Neural cell (in vitro differentiated cells): ENCODE measurements around the gene THBS1. TPM values are rescaled to one million over a fixed set of nuclear protein-coding genes. Genes with fewer than 3 reads are reported as not detected.

ENCODE experiments used
- H2AFZ ChIP-seq: fragments of 200-600, 300-800 bp; sonication (generic), shearing (Covaris generic); 2 replicates; pipeline ENCODE4 v1.6.0; 2014; ENCODE audit warnings: low read depth, mild to moderate bottlenecking, antibody characterized with exemption, low read length, moderate library complexity
- H3F3A ChIP-seq: fragments of 200-600 bp; shearing (Covaris generic); 2 replicates; pipeline ENCODE4 v1.6.1; 2016; ENCODE audit warnings: mild to moderate bottlenecking, moderate library complexity, mixed read lengths, antibody characterized with exemption, low read length; ENCODE audit not compliant: insufficient read depth, poor library complexity, severe bottlenecking
- H3K27ac ChIP-seq: fragments of 200-600, 300-800 bp; sonication (generic), shearing (Covaris generic); 2 replicates; pipeline ENCODE4 v1.5.1; 2014; ENCODE audit warnings: mild to moderate bottlenecking, low read length, moderate library complexity
- H3K27me3 ChIP-seq: fragments of 300-800, 200-600 bp; sonication (generic), shearing (Covaris generic); 2 replicates; pipeline ENCODE4 v1.6.0; 2014; ENCODE audit warnings: mild to moderate bottlenecking, low read depth, low read length, moderate library complexity; ENCODE audit not compliant: insufficient read depth
- H3K36me3 ChIP-seq: fragments of 300-800, 200-600 bp; sonication (generic), shearing (Covaris generic); 2 replicates; pipeline ENCODE4 v1.5.1; 2014; ENCODE audit warnings: mild to moderate bottlenecking, antibody characterized with exemption, low read length, moderate library complexity; ENCODE audit not compliant: insufficient read depth
- H3K4me2 ChIP-seq: fragments of 300-800, 200-600 bp; sonication (generic), shearing (Covaris generic); 2 replicates; pipeline ENCODE4 v1.6.0; 2014; ENCODE audit warnings: mild to moderate bottlenecking, low read length
- H3K4me3 ChIP-seq: fragments of 300-800, 200-600 bp; sonication (generic), shearing (Covaris generic); 2 replicates; pipeline ENCODE4 v1.5.1; 2014; ENCODE audit warnings: mild to moderate bottlenecking, low read length, moderate library complexity
- H3K79me2 ChIP-seq: fragments of 200-600 bp; shearing (Covaris generic); replicated peaks from 2 replicates; pipeline ENCODE4 v1.6.0; 2014; ENCODE audit warnings: mild to moderate bottlenecking, low read length, moderate library complexity; ENCODE audit not compliant: insufficient read depth
- H3K9ac ChIP-seq: fragments of 300-800, 200-600 bp; sonication (generic), shearing (Covaris generic); 2 replicates; pipeline ENCODE4 v1.6.1; 2016; ENCODE audit warnings: mild to moderate bottlenecking, low read length, mixed read lengths
- H3K9me2 ChIP-seq: fragments of 200-600 bp; shearing (Covaris generic); 2 replicates; pipeline ENCODE4 v1.6.1; 2016; ENCODE audit warnings: mild to moderate bottlenecking, low read length, mixed read lengths; ENCODE audit not compliant: insufficient read depth
- H3K9me3 ChIP-seq: fragments of 200-600, 300-800 bp; sonication (generic), shearing (Covaris generic); 2 replicates; pipeline ENCODE4 v1.6.1; 2016; ENCODE audit warnings: mild to moderate bottlenecking, mixed run types, low read length, moderate library complexity, mixed read lengths
- H4K20me1 ChIP-seq: fragments of 200-600 bp; shearing (Covaris generic); 2 replicates; pipeline ENCODE4 v1.6.1; 2016; ENCODE audit warnings: mild to moderate bottlenecking, mixed run types; ENCODE audit not compliant: insufficient read depth
- CTCF ChIP-seq: fragments of 450-650 bp; IDR thresholded peaks from 2 replicates; pipeline ENCODE4 v1.5.1; 2014; ENCODE audit warnings: antibody characterized with exemption, mild to moderate bottlenecking, moderate library complexity; ENCODE audit not compliant: poor library complexity, severe bottlenecking
- EP300 ChIP-seq: fragments of 450-650 bp; conservative IDR thresholded peaks from 2 replicates; pipeline ENCODE4 v1.6.1; 2014; ENCODE audit warnings: antibody characterized with exemption, mild to moderate bottlenecking, moderate library complexity; ENCODE audit not compliant: poor library complexity, severe bottlenecking
- EZH2 ChIP-seq: fragments of 200-600, 300-800 bp; shearing (Covaris generic), sonication (generic); IDR thresholded peaks from 2 replicates; pipeline ENCODE4 v1.6.1; 2014; ENCODE audit warnings: antibody characterized with exemption, low read length, borderline replicate concordance, mild to moderate bottlenecking; ENCODE audit not compliant: insufficient read depth, poor library complexity, severe bottlenecking
- MXI1 ChIP-seq: fragments of 450-650 bp; conservative IDR thresholded peaks from 2 replicates; pipeline ENCODE4 v1.6.1; 2014; ENCODE audit warnings: antibody characterized with exemption, mild to moderate bottlenecking; ENCODE audit not compliant: poor library complexity, severe bottlenecking
- POLR2AphosphoS5 ChIP-seq: IDR thresholded peaks from 2 replicates; pipeline ENCODE4 v1.6.1; 2012
- RAD21 ChIP-seq: fragments of 450-650 bp; conservative IDR thresholded peaks from 2 replicates; pipeline ENCODE4 v1.6.1; 2014; ENCODE audit warnings: antibody characterized with exemption, mild to moderate bottlenecking, moderate library complexity
- REST ChIP-seq: IDR thresholded peaks from 2 replicates; pipeline ENCODE4 v1.6.1; 2012; ENCODE audit warnings: borderline replicate concordance
- SMC3 ChIP-seq: fragments of 450-650 bp; conservative IDR thresholded peaks from 2 replicates; pipeline ENCODE4 v1.6.1; 2014; ENCODE audit warnings: antibody characterized with exemption, mild to moderate bottlenecking, moderate library complexity; ENCODE audit not compliant: poor library complexity
- TAF1 ChIP-seq: IDR thresholded peaks from 2 replicates; pipeline ENCODE4 v1.6.1; 2012; ENCODE audit warnings: low read depth
- polyA plus RNA-seq: library from polyadenylated mRNA; depleted of rRNA; stranded (reverse); fragments of >200 nt; gene quantifications from 2 replicates; pipeline ENCODE4 v1.2.3, GENCODE V29; 2014

Gene THBS1
- polyA plus RNA-seq, 1 donor from 2014 or later = 0.22 TPM

- H3K4me2 ChIP-seq = no peak overlapping the region
- no peak overlapping the region for H2AFZ ChIP-seq
- H3F3A ChIP-seq = no peaks in the 10 kb centered on the region
- no peaks in the 10 kb centered on the region for H3K79me2 ChIP-seq
- no peaks in the 10 kb centered on the region for H3K9me2 ChIP-seq
- no peaks in the 10 kb centered on the region for H3K36me3 ChIP-seq
- H3K27ac ChIP-seq = no peak overlapping the region
- H3K9me3 ChIP-seq = no peaks in the 10 kb centered on the region
- H3K4me3 ChIP-seq = no peak overlapping the region
- H4K20me1 ChIP-seq = no peaks in the 10 kb centered on the region
- no peak overlapping the region for H3K9ac ChIP-seq
- no peaks in the 10 kb centered on the region for H3K27me3 ChIP-seq
- TF ChIP-seq POLR2AphosphoS5 (no peak), SMC3 (no peak), MXI1 (no peak), CTCF (no peak), EZH2 (no peak), EP300 (no peak), REST (no peak), TAF1 (no peak), RAD21 (no peak)
Observed at GRCh38 chr15:39592500-39592899, 11.6 kb downstream of the THBS1 start.

GRCh38 chr15:39593071-39593655, 12.3 kb downstream of the THBS1 start:
- Histone ChIP-seq H3K9me2 (no peaks in the 10 kb centered on the region), H3K4me3 (no peak overlapping the region), H3K27ac (no peak overlapping the region), H3K79me2 (no peaks in the 10 kb centered on the region), H4K20me1 (no peaks in the 10 kb centered on the region), H3K4me2 (no peak overlapping the region), H3K9me3 (no peaks in the 10 kb centered on the region), H3K9ac (no peak overlapping the region), H3K36me3 (no peaks in the 10 kb centered on the region), H2AFZ (no peak overlapping the region), H3F3A (no peaks in the 10 kb centered on the region), H3K27me3 (no peaks in the 10 kb centered on the region)
- no peak for TF ChIP-seq REST
- no peak for TF ChIP-seq RAD21
- no peak for TF ChIP-seq SMC3
- no peak for TF ChIP-seq CTCF
